ENCODE results near the gene ZNHIT1.
"Not testable (repeated sequence)": the region's sequence is repeated elsewhere in the genome, so short reads cannot be mapped to it uniquely, and the experiment has no call there.

ZNHIT1 gene

GRCh38 chr7:101258243-101258731 is 40.3 kb downstream of the ZNHIT1 start:
- Mint-ChIP-seq H3K9me3 (no peaks in the 10 kb centered on the region), H3K27me3 (peaks cover 6% of the 10 kb centered on the region), H3K27ac (no peak overlapping the region), H3K4me1 (no peaks in the 10 kb centered on the region), H3K4me3 (no peak overlapping the region), H3K36me3 (ENCODE audit: low read depth) (no peaks in the 10 kb centered on the region)
- ATAC-seq (no peak), DNase-seq (no peak)

- not testable (repeated sequence) for H3K27ac Mint-ChIP-seq; H3K4me1 Mint-ChIP-seq; H3K4me3 Mint-ChIP-seq; H3K9me3 Mint-ChIP-seq; DNase-seq; ATAC-seq; H3K36me3 Mint-ChIP-seq (ENCODE audit: low read depth)
- peaks cover 13% of the 10 kb centered on the region for H3K27me3 Mint-ChIP-seq
Measured at GRCh38 chr7:101264102-101264706, 46.2 kb downstream of the ZNHIT1 start.

DNA sequence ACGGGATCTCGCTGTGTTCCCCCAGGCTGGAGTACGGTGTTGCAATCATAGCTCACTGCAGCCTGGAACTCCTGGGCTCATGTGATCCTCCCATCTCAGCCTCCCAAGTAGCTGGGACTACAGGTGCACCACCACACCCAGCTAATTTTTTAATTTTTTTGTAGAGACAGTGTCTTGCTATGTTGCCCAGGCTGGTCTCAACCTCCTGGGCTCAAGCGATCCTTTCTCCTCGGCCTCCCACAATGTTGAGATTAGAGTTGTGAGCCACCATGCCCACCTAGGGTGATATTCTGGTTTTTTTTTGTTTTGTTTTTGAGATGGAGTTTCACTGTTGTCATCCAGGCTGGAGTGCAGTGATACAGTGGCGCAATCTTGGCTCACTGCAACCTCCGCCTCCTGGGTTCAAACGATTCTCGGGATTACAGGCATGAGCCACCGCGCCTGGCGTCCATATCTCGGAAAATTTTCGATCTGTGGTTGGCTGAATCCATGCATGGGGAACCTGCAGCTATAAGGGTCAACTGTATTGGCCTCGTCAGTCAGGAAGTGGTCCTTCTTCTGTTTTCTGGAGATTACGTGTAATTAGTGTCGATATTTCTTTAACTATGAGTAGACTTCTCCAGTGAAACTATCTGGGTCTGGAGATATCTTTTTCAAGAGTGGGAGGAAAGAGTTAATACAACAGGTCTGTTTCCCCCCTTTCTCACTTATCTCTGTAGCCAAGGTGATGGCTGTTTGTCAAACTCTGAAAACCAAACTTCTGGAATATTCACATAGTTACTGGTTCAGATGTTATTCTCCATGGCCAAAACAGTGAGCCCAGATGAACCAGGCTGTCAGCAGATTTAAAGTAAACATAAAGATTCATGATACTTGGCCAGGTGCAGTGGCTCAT is 47.9 kb downstream of the ZNHIT1 start:
- no peak for ATAC-seq
- H3K4me3 Mint-ChIP-seq: no peak overlapping the region

GRCh38 chr7:101269664-101270063 is 51.7 kb downstream of the ZNHIT1 start:
- ATAC-seq: no peak
- Mint-ChIP-seq H3K9me3 (no peaks in the 10 kb centered on the region), H3K4me3 (no peak overlapping the region), H3K4me1 (peaks cover 2% of the 10 kb centered on the region), H3K27me3 (peaks cover 13% of the 10 kb centered on the region), H3K36me3 (ENCODE audit: low read depth) (no peaks in the 10 kb centered on the region), H3K27ac (no peak overlapping the region)
- no peak for DNase-seq

More for the DNA sequence above, 47.9 kb downstream of the ZNHIT1 start:
- peaks cover 17% of the 10 kb centered on the region for H3K27me3 Mint-ChIP-seq
- no peaks in the 10 kb centered on the region for H3K9me3 Mint-ChIP-seq
- no peak overlapping the region for H3K27ac Mint-ChIP-seq
- no peaks in the 10 kb centered on the region for H3K36me3 Mint-ChIP-seq (ENCODE audit: low read depth)
- DNase-seq: no peak
- peaks cover 2% of the 10 kb centered on the region for H3K4me1 Mint-ChIP-seq

DNA sequence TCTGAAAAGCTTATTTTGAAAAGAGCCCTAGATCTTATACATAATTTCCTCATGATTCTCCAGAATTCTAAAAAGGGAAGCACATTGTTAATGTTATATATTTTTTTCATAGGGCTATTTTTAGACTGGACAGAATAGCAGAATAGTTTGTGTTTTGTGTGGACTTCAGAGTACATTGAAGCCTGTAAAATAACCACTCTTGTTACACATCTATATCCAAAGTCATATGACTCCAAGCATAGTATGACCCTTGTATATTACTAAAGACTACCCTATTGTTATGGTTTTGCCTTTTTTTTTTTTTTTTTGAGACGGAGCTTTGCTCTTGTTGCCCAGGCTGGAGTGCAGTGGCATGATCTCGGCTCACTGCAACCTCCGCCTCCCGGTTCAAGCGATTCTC is 53.1 kb downstream of the ZNHIT1 start:
- H3K4me1 Mint-ChIP-seq: peaks cover 2% of the 10 kb centered on the region
- no peaks in the 10 kb centered on the region for H3K36me3 Mint-ChIP-seq (ENCODE audit: low read depth)
- H3K9me3 Mint-ChIP-seq: no peaks in the 10 kb centered on the region
- no peak overlapping the region for H3K27ac Mint-ChIP-seq
- ATAC-seq (no peak), DNase-seq (no peak)
- no peak overlapping the region for H3K4me3 Mint-ChIP-seq
- peaks cover 9% of the 10 kb centered on the region for H3K27me3 Mint-ChIP-seq

- Mint-ChIP-seq H3K27ac (no peak overlapping the region), H3K36me3 (ENCODE audit: low read depth) (no peaks in the 10 kb centered on the region), H3K9me3 (no peaks in the 10 kb centered on the region), H3K27me3 (peaks cover 8% of the 10 kb centered on the region), H3K4me1 (no peaks in the 10 kb centered on the region), H3K4me3 (no peak overlapping the region)
- ATAC-seq (no peak), DNase-seq (no peak)
Measured at GRCh38 chr7:101273206-101273605, 55.2 kb downstream of the ZNHIT1 start.
